ENCODE results near the gene RASD2. TPM values are rescaled to one million over a fixed set of nuclear protein-coding genes. Genes with fewer than 3 reads are reported as not detected.
A peak's percentile ranks its signal among the peaks of the same experiment; 100 is the strongest.

Gene RASD2
- total RNA-seq, 1 donor from 2014 or later: 5.0 TPM

- Histone ChIP-seq H3K27ac (replicated peaks) (peak overlapping the region; percentile 68), H3K4me1 (peaks cover 18% of the 10 kb centered on the region), H3K9me3 (replicated peaks) (no peaks in the 10 kb centered on the region), H3K4me3 (no peak overlapping the region), H3K27me3 (ENCODE audit: low read depth) (peaks cover under 1% of the 10 kb centered on the region), H3K36me3 (no peaks in the 10 kb centered on the region)
- intact Hi-C loops (cut with micrococcal nuclease): no loop called here
- peak; percentile 58 for DNase-seq
- no peak for TF ChIP-seq CTCF (IDR thresholded peaks at IDR 0.05; ENCODE audit: borderline replicate concordance)
Measured at GRCh38 chr22:35578836-35579575, 38.4 kb downstream of the RASD2 start.

GRCh38 chr22:35580351-35581022, 39.9 kb downstream of the RASD2 start:
- Histone ChIP-seq H3K4me1 (peaks cover 18% of the 10 kb centered on the region), H3K27me3 (ENCODE audit: low read depth) (no peaks in the 10 kb centered on the region), H3K36me3 (no peaks in the 10 kb centered on the region), H3K4me3 (no peak overlapping the region), H3K27ac (replicated peaks) (peak overlapping the region; percentile 68), H3K9me3 (replicated peaks) (no peaks in the 10 kb centered on the region)
- peak; percentile 50 for DNase-seq
- no peak for TF ChIP-seq CTCF (IDR thresholded peaks at IDR 0.05; ENCODE audit: borderline replicate concordance)
- intact Hi-C loops (cut with micrococcal nuclease): loop anchor here (10.0 kb wide), 2 partner anchors 146 to 226 kb away; no protein-coding TSS in a partner anchor

GRCh38 chr22:35581023-35581413, 40.4 kb downstream of the RASD2 start:
- H3K9me3 ChIP-seq (replicated peaks): no peaks in the 10 kb centered on the region
- no peak overlapping the region for H3K4me3 ChIP-seq
- peaks cover 22% of the 10 kb centered on the region for H3K4me1 ChIP-seq
- no peak for DNase-seq
- TF ChIP-seq CTCF (IDR thresholded peaks at IDR 0.05; ENCODE audit: borderline replicate concordance): no peak
- H3K27ac ChIP-seq (replicated peaks): peak overlapping the region; percentile 62
- no peaks in the 10 kb centered on the region for H3K27me3 ChIP-seq (ENCODE audit: low read depth)
- H3K36me3 ChIP-seq: no peaks in the 10 kb centered on the region
- intact Hi-C loops (cut with micrococcal nuclease): loop anchor here (10.0 kb wide), 2 partner anchors 146 to 226 kb away; no protein-coding TSS in a partner anchor

GRCh38 chr22:35582218-35582860, 41.7 kb downstream of the RASD2 start:
- H3K9me3 ChIP-seq (replicated peaks): peaks cover 6% of the 10 kb centered on the region
- no peaks in the 10 kb centered on the region for H3K36me3 ChIP-seq
- intact Hi-C loops (cut with micrococcal nuclease): loop anchor here (10.0 kb wide), 2 partner anchors 148 to 228 kb away; no protein-coding TSS in a partner anchor
- TF ChIP-seq CTCF (IDR thresholded peaks at IDR 0.05; ENCODE audit: borderline replicate concordance): no peak
- H3K27me3 ChIP-seq (ENCODE audit: low read depth): no peaks in the 10 kb centered on the region
- H3K4me1 ChIP-seq: peaks cover 35% of the 10 kb centered on the region
- H3K4me3 ChIP-seq: no peak overlapping the region
- no peak for DNase-seq
- H3K27ac ChIP-seq (replicated peaks): peak overlapping the region; percentile 62

GRCh38 chr22:35582861-35583670, 42.4 kb downstream of the RASD2 start:
- no peaks in the 10 kb centered on the region for H3K36me3 ChIP-seq
- intact Hi-C loops (cut with micrococcal nuclease): loop anchor here (10.0 kb wide), 2 partner anchors 148 to 228 kb away; no protein-coding TSS in a partner anchor
- peak overlapping the region; percentile 62 for H3K27ac ChIP-seq (replicated peaks)
- no peaks in the 10 kb centered on the region for H3K27me3 ChIP-seq (ENCODE audit: low read depth)
- peak; percentile 55 for DNase-seq
- peaks cover 6% of the 10 kb centered on the region for H3K9me3 ChIP-seq (replicated peaks)
- H3K4me1 ChIP-seq: peaks cover 39% of the 10 kb centered on the region
- TF ChIP-seq CTCF (IDR thresholded peaks at IDR 0.05; ENCODE audit: borderline replicate concordance): peak; percentile 97
- no peak overlapping the region for H3K4me3 ChIP-seq
